ENCODE measurements around the gene STX1A.

DNA sequence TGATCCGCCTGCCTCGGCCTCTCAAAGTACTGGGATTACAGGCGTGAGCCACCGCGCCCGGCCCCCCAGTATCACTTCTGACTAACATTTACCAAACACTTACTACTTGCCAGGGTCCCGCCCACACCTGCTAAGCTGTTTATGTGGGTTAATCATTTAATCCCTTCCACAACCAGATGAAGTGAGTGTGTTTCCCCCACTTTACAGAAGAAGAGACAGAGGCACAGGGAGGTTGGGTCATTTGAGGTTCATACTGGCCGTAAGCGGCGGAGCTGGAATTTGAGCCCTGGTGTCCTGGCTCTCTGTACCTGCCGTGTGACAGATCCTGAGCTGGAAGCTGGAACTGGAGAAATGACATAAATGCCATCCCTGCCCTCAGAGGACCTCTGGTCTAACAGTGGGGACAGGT, 66.9 kb downstream of the STX1A start:
- TF ChIP-seq POLR2AphosphoS5 (IDR thresholded peaks at IDR 0.05; ENCODE audit: low read depth, low read length) (no peak), POLR2A (IDR thresholded peaks at IDR 0.05; ENCODE audit: low read depth, low read length) (no peak), TAF1 (IDR thresholded peaks at IDR 0.05; ENCODE audit: borderline replicate concordance, low read depth, low read length) (no peak)
